G401.6 (cell line): ENCODE results near the gene PCDHA7.
"Not testable (repeated sequence)": the region's sequence is repeated elsewhere in the genome, so short reads cannot be mapped to it uniquely, and the experiment has no call there.

Experiments used
- FAIRE-seq: peaks from 2 replicates; lab custom pipeline; 2012; peaks lifted over from hg19 to GRCh38; lab: Jason Lieb, UNC

The PCDHA7 gene

DNA sequence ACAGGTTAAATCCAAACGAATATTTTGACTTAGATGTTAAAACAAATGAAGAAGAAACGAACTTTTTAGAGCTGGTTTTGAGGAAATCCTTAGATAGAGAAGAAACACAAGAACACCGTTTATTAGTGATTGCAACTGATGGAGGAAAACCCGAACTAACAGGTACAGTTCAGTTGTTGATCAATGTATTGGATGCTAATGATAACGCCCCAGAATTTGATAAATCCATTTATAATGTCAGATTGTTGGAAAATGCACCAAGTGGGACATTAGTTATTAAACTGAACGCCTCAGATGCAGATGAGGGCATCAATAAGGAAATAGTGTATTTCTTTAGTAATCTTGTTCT lies 11.8 kb upstream of the PCDHA7 start:
- FAIRE-seq = no peak

DNA sequence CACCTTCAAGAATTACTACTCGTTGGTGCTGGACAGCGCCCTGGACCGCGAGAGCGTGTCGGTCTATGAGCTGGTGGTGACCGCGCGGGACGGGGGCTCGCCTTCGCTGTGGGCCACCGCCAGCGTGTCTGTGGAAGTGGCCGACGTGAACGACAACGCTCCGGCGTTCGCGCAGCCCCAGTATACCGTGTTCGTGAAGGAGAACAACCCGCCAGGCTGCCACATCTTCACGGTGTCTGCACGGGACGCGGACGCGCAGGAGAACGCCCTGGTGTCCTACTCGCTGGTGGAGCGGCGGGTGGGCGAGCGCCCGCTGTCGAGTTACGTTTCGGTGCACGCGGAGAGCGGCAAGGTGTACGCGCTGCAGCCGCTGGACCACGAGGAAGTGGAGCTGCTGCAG lies 11.1 kb upstream of the PCDHA7 start:
- not testable (repeated sequence) for FAIRE-seq

DNA sequence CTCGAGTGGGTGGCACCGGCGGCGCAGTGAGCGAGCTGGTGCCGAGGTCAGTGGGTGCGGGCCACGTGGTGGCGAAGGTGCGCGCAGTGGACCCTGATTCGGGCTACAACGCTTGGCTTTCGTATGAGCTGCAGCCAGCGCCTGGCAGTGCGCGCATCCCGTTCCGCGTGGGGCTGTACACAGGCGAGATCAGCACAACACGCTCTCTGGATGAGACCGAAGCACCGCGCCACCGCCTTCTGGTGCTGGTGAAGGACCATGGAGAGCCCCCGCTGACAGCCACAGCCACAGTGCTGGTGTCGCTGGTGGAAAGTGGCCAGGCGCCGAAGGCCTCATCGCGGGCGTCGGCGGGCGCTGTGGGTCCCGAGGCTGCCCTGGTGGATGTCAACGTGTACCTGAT lies 10.6 kb upstream of the PCDHA7 start:
- no peak for FAIRE-seq

DNA sequence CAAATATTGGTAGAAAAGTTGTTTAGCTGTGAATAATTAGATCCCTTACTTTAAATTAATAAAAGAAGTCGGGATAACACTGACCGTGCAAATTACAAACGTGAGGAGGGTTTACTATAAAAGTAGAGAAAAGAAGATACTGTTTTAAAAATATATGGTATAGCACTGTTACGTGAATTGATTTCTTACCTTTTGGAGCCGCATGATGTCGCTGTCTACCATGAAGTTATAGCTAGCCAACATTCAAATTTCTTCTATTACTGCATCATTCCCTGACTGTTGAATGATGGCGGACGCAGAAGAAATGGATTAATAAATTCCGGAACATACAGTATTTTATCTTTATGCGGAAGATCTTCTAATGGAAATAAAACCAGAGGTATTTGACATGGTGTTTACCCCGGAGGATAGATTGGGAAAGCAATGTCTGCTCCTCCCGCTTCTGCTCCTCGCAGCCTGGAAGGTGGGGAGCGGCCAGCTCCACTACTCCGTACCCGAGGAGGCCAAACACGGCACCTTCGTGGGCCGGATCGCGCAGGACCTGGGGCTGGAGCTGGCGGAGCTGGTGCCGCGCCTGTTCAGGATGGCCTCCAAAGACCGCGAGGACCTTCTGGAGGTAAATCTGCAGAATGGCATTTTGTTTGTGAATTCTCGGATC lies 6.2 kb upstream of the PCDHA7 start, which contains the start of gene PCDHA6:
Gene PCDHA6, plus strand, starts transcription at position 257 of the 658 bp plus-strand sequence. Its CDS starts 132 bp downstream, at position 389.
- FAIRE-seq = no peak

DNA sequence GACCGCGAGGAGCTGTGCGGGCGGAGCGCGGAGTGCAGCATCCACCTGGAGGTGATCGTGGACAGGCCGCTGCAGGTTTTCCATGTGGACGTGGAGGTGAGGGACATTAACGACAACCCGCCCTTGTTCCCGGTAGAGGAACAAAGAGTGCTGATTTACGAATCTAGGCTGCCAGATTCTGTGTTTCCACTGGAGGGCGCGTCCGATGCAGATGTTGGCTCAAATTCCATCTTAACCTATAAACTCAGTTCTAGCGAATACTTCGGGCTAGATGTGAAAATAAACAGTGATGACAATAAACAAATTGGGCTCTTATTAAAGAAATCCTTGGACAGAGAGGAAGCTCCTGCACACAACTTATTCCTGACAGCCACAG lies 5.7 kb upstream of the PCDHA7 start:
- no peak for FAIRE-seq

DNA sequence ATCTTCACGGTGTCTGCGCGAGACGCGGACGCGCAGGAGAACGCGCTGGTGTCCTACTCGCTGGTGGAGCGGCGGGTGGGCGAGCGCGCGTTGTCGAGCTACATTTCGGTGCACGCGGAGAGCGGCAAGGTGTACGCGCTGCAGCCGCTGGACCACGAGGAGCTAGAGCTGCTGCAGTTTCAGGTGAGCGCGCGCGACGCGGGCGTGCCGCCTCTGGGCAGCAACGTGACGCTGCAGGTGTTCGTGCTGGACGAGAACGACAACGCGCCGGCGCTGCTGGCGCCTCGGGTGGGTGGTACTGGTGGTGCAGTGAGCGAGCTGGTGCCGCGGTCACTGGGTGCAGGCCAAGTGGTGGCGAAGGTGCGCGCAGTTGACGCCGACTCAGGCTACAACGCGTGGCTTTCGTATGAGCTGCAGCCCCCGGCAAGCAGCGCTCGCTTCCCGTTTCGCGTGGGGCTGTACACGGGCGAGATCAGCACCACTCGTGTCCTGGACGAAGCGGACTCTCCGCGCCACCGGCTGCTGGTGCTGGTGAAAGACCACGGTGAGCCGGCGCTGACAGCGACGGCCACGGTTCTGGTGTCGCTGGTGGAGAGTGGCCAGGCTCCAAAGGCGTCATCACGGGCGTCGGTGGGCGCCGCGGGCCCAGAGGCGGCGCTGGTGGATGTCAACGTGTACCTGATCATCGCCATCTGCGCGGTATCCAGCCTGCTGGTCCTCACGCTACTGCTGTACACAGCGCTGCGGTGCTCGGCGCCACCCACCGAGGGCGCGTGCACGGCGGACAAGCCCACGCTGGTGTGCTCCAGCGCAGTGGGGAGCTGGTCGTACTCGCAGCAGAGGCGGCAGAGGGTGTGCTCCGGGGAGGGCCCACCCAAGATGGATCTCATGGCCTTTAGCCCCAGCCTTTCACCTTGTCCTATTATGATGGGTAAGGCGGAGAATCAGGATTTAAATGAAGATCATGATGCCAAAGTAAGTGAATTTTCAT lies 4.3 kb upstream of the PCDHA7 start:
- FAIRE-seq = not testable (repeated sequence)

DNA sequence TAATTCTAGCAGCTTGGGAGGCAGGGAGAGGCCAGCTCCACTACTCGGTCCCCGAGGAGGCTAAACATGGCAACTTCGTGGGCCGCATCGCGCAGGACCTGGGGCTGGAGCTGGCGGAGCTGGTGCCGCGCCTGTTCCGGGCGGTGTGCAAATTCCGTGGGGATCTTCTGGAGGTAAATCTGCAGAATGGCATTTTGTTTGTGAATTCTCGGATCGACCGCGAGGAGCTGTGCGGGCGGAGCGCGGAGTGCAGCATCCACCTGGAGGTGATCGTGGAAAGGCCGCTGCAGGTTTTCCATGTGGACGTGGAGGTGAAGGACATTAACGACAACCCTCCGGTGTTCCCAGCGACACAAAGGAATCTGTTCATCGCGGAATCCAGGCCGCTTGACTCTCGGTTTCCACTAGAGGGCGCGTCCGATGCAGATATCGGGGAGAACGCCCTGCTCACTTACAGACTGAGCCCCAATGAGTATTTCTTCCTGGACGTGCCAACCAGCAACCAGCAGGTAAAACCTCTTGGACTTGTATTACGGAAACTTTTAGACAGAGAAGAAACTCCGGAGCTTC lies 455 bp downstream of the PCDHA7 start:
- not testable (repeated sequence) for FAIRE-seq

DNA sequence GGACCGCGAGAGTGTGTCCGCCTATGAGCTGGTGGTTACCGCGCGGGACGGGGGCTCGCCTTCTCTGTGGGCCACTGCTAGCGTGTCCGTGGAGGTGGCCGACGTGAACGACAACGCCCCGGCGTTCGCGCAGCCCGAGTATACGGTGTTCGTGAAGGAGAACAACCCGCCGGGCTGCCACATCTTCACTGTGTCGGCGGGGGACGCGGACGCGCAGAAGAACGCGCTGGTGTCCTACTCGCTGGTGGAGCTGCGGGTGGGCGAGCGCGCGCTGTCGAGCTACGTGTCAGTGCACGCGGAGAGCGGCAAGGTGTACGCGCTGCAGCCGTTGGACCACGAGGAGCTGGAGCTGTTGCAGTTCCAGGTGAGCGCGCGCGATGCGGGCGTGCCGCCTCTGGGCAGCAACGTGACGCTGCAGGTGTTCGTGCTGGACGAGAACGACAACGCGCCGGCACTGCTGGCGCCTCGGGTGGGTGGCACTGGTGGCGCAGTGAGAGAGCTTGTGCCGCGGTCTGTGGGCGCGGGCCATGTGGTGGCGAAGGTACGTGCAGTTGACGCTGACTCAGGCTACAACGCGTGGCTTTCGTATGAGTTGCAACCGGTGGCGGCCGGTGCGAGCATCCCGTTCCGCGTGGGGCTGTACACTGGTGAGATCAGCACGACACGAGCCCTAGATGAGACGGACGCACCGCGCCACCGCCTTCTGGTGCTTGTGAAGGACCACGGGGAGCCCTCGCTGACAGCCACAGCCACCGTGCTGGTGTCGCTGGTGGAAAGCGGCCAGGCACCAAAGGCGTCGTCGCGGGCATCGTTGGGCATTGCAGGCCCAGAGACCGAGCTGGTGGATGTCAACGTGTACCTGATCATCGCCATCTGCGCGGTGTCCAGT lies 1.8 kb downstream of the PCDHA7 start:
- FAIRE-seq = no peak

DNA sequence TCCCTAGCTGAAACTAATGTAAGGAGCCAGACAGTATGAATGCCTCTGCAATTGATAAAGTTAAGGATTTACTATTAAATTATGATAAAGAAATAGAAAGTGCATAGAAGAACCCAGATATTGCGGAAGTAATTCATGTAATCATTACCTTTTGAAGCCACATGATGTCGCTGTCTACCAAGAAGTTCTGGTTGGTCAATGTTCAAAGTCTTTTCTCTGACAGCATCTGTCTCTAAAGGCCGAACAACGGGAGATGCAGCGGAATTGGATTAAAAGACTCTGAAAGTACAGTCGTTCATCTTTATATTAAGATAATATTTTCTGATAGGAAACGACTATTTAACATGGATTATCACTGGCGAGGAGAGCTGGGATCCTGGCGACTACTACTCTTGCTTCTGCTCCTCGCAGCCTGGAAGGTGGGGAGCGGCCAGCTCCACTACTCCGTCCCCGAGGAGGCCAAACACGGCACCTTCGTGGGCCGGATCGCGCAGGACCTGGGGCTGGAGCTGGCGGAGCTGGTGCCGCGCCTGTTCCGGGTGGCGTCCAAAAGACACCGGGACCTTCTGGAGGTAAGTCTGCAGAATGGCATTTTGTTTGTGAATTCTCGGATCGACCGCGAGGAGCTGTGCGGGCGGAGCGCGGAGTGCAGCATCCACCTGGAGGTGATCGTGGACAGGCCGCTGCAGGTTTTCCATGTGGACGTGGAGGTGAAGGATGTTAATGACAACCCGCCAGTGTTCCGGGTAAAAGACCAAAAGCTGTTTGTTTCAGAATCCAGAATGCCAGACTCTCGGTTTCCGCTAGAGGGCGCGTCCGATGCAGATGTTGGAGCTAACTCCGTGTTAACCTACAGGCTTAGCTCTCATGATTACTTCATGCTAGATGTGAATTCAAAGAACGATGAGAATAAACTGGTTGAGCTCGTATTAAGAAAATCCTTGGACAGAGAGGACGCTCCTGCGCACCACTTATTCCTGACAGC lies 7.2 kb downstream of the PCDHA7 start, which contains the start of gene PCDHA8:
Gene PCDHA8, plus strand, starts transcription at position 210 of the 985 bp plus-strand sequence. Its CDS starts 135 bp downstream, at position 345.
- peak; percentile 92 for FAIRE-seq

DNA sequence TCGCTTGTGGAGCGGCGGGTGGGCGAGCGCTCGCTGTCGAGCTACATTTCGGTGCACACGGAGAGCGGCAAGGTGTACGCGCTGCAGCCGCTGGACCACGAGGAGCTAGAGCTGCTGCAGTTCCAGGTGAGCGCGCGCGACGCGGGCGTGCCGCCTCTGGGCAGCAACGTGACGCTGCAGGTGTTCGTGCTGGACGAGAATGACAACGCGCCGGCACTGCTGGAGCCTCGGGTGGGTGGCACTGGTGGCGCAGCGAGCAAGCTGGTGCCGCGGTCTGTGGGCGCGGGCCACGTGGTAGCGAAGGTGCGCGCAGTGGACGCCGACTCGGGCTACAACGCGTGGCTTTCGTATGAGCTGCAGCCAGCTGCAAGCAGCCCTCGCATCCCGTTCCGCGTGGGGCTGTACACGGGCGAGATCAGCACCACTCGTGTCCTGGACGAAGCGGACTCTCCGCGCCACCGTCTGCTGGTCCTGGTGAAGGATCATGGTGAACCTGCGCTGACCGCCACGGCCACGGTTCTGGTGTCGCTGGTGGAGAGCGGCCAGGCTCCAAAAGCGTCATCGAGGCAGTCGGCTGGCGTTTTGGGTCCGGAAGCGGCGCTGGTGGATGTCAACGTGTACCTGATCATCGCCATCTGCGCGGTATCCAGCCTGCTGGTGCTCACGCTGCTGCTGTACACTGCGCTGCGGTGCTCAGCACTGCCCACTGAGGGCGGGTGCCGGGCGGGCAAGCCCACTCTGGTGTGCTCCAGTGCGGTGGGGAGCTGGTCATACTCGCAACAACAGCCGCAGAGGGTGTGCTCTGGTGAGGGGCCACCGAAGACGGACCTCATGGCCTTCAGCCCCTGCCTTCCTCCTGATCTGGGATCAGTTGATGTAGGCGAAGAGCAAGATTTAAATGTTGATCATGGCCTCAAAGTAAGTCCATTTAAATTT lies 9.0 kb downstream of the PCDHA7 start:
- no peak for FAIRE-seq

DNA sequence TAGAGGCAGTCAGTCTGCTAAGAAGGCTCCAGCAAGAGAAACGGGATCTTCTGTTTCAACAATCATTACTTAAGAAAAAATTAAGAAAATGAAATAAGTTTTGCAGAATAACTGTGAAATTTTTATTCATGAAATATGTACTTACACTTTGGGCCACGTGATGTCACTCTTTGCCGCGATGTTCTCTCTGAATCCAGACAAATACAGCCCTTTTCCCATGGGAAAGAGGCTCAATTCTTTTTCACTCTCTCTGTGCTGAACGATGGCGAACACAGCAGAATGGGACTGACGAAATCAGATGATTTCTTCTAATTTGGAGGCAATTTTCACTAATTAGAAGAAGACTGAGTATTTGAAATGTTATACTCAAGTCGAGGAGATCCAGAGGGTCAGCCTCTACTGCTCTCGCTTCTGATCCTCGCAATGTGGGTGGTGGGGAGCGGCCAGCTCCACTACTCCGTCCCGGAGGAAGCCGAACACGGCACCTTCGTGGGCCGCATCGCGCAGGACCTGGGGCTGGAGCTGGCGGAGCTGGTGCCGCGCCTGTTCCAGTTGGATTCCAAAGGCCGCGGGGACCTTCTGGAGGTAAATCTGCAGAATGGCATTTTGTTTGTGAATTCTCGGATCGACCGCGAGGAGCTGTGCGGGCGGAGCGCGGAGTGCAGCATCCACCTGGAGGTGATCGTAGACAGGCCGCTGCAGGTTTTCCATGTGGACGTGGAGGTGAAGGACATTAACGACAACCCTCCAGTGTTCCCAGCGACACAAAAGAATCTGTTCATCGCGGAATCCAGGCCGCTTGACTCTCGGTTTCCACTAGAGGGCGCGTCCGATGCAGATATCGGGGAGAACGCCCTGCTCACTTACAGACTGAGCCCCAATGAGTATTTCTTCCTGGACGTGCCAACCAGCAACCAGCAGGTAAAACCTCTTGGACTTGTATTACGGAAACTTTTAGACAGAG lies 14.4 kb downstream of the PCDHA7 start, which contains the start of gene PCDHA9:
Gene PCDHA9, plus strand, starts transcription at position 244 of the 964 bp plus-strand sequence. Its CDS starts 114 bp downstream, at position 358.
- not testable (repeated sequence) for FAIRE-seq

DNA sequence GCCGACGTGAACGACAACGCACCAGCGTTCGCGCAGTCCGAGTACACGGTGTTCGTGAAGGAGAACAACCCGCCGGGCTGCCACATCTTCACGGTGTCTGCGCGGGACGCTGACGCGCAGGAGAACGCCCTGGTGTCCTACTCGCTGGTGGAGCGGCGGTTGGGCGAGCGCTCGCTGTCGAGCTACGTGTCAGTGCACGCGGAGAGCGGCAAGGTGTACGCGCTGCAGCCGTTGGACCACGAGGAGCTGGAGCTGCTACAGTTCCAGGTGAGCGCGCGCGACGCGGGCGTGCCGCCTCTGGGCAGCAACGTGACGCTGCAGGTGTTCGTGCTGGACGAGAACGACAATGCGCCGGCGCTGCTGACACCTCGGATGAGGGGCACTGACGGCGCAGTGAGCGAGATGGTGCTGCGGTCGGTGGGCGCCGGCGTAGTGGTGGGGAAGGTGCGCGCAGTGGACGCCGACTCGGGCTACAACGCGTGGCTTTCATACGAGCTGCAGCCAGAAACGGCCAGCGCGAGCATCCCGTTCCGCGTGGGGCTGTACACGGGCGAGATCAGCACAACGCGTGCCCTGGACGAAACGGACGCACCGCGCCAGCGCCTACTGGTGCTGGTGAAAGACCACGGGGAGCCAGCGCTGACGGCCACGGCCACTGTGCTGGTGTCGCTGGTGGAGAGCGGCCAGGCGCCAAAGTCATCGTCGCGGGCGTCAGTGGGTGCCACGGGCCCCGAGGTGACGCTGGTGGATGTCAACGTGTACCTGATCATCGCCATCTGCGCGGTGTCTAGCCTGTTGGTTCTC lies 16.0 kb downstream of the PCDHA7 start:
- not testable (repeated sequence) for FAIRE-seq

DNA sequence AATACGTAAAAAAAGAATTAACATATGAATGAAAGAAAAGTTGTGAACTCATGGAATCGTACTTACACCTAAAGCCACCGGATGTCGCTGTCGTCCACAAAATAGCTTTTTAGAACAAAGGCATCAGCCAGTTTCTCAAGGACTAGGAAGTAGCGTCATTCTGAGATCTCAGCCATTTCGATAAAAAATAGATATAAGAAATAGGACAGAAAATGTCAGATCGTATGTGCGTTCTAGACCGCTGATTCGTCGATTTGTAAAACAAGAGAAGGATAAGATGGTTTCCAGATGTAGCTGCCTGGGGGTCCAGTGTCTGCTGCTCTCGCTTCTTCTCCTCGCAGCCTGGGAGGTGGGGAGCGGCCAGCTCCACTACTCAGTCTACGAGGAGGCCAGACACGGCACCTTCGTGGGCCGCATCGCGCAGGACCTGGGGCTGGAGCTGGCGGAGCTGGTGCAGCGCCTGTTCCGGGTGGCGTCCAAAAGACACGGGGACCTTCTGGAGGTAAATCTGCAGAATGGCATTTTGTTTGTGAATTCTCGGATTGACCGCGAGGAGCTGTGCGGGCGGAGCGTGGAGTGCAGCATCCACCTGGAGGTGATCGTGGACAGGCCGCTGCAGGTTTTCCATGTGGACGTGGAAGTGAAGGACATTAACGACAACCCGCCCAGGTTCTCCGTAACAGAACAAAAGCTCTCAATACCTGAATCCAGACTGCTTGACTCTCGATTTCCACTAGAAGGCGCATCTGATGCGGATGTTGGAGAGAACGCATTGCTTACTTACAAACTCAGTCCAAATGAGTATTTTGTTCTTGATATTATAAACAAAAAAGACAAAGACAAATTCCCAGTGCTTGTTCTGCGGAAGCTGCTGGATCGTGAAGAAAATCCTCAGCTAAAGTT lies 22.0 kb downstream of the PCDHA7 start, which contains the start of gene PCDHA10:
Gene PCDHA10, plus strand, starts transcription at position 126 of the 903 bp plus-strand sequence. Its CDS starts 152 bp downstream, at position 278.
- no peak for FAIRE-seq

DNA sequence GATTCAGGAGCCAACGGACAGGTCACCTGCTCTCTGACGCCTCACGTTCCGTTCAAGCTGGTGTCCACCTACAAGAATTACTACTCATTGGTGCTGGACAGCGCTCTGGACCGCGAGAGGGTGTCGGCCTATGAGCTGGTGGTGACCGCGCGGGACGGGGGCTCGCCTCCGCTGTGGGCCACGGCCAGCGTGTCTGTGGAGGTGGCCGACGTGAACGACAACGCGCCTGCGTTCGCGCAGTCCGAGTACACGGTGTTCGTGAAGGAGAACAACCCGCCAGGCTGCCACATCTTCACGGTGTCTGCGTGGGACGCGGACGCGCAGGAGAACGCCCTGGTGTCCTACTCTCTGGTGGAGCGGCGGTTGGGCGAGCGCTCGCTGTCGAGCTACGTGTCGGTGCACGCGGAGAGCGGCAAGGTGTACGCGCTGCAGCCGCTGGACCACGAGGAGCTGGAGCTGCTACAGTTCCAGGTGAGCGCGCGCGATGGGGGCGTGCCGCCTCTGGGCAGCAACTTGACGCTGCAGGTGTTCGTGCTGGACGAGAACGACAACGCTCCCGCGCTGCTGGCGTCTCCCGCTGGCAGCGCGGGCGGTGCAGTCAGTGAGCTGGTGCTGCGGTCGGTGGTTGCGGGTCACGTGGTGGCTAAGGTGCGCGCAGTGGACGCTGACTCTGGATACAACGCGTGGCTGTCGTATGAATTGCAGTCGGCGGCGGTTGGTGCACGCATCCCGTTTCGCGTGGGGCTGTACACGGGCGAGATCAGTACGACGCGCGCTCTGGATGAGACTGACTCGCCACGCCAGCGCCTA lies 23.3 kb downstream of the PCDHA7 start:
- no peak for FAIRE-seq

DNA sequence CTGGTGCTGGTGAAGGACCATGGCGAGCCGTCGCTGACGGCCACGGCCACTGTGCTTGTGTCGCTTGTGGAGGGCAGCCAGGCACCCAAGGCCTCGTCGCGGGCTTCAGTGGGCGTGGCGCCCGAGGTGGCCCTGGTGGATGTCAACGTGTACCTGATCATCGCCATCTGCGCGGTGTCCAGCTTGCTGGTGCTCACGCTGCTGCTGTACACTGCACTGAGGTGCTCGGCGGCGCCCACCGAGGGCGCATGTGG lies 23.8 kb downstream of the PCDHA7 start:
- no peak for FAIRE-seq
